Measurements from ENCODE around the gene KIAA1328.
"Not testable (repeated sequence)": the region's sequence is repeated elsewhere in the genome, so short reads cannot be mapped to it uniquely, and the experiment has no call there.

Gene KIAA1328

GRCh38 chr18:36826556-36826955 lies 2.4 kb upstream of the KIAA1328 start:
- DNase-seq: no peak

- peak; percentile 11 for DNase-seq
Observed at GRCh38 chr18:36828157-36828629, 734 bp upstream of the KIAA1328 start.

GRCh38 chr18:36829362-36830157 lies 633 bp downstream of the KIAA1328 start:
- no peak for DNase-seq

GRCh38 chr18:36830158-36830495 lies 1.2 kb downstream of the KIAA1328 start:
- no peak for DNase-seq

GRCh38 chr18:36831139-36831538 lies 2.2 kb downstream of the KIAA1328 start:
- no peak for DNase-seq

GRCh38 chr18:36833120-36833519 lies 4.2 kb downstream of the KIAA1328 start:
- no peak for DNase-seq

GRCh38 chr18:36835927-36836326 lies 7.0 kb downstream of the KIAA1328 start:
- DNase-seq: no peak

GRCh38 chr18:36839835-36840234 lies 10.9 kb downstream of the KIAA1328 start:
- no peak for DNase-seq

GRCh38 chr18:36843199-36843598 lies 14.3 kb downstream of the KIAA1328 start:
- DNase-seq: no peak

GRCh38 chr18:36843784-36844183 lies 14.9 kb downstream of the KIAA1328 start:
- no peak for DNase-seq

GRCh38 chr18:36848609-36849008 lies 19.7 kb downstream of the KIAA1328 start:
- no peak for DNase-seq

GRCh38 chr18:36849288-36850006 lies 20.5 kb downstream of the KIAA1328 start:
- no peak for DNase-seq

GRCh38 chr18:36850527-36851201 lies 21.7 kb downstream of the KIAA1328 start:
- DNase-seq: no peak

- DNase-seq: no peak
Observed at GRCh38 chr18:36851202-36851590, 22.3 kb downstream of the KIAA1328 start.

- DNase-seq: no peak
Observed at GRCh38 chr18:36856815-36857214, 27.9 kb downstream of the KIAA1328 start.

- no peak for DNase-seq
Observed at GRCh38 chr18:36862182-36862581, 33.3 kb downstream of the KIAA1328 start.

- DNase-seq: no peak
Observed at GRCh38 chr18:36867056-36867455, 38.1 kb downstream of the KIAA1328 start.

- no peak for DNase-seq
Observed at GRCh38 chr18:36871801-36872200, 42.9 kb downstream of the KIAA1328 start.

GRCh38 chr18:36872329-36872728 lies 43.4 kb downstream of the KIAA1328 start:
- DNase-seq: no peak

- DNase-seq: not testable (repeated sequence)
Observed at GRCh38 chr18:36873826-36874225, 44.9 kb downstream of the KIAA1328 start.

GRCh38 chr18:36879796-36880195 lies 50.9 kb downstream of the KIAA1328 start:
- DNase-seq: not testable (repeated sequence)

- DNase-seq: no peak
Observed at GRCh38 chr18:36885981-36886380, 57.1 kb downstream of the KIAA1328 start.

GRCh38 chr18:36887114-36887513 lies 58.2 kb downstream of the KIAA1328 start:
- DNase-seq: no peak

GRCh38 chr18:36887864-36888263 lies 58.9 kb downstream of the KIAA1328 start:
- DNase-seq: no peak
